A375 (cell line): ENCODE data around the gene NAA50. TPM values are rescaled to one million over a fixed set of nuclear protein-coding genes. Genes with fewer than 3 reads are reported as not detected.

ENCODE experiments used
- total RNA-seq: library from RNA; depleted of rRNA; stranded (reverse); fragments of >200 nt; shearing (Covaris generic); gene quantifications from 2 replicates; pipeline ENCODE4 v1.2.3, GENCODE V29; 2014; rRNA removed

Gene NAA50
- 233 and 355 TPM in 2 replicates for total RNA-seq

GRCh38 chr3:113745756-113746547, at the start of gene NAA50:
TSS of gene NAA50 (minus strand) at chr3:113746249. CDS start at chr3:113745949, 300 bp downstream.

GRCh38 chr3:113746548-113747282, 666 bp upstream of the NAA50 start, which contains the start of gene ATP6V1A:
TSS of gene ATP6V1A (plus strand) at chr3:113747035. CDS start at chr3:113778754, 31,719 bp downstream.

GRCh38 chr3:113695786-113696645, 50.0 kb downstream of the NAA50 start, which contains the start of gene USF3:
TSS of gene USF3 (minus strand) at chr3:113696642. CDS start at chr3:113674878, 21,764 bp downstream.

Other genes starting within 250 kb of the NAA50 start
- gene SPICE1, start 231.1 kb downstream of the NAA50 start, total RNA-seq = 22.1 and 29.6 TPM in 2 replicates
- gene SIDT1, start 213.7 kb downstream of the NAA50 start, total RNA-seq = not detected in 2 replicates
- 7.3 and 8.8 TPM in 2 replicates for gene USF3, start 49.6 kb downstream of the NAA50 start, total RNA-seq
- 29.4 and 34.7 TPM in 2 replicates for gene ATP6V1A, start 786 bp upstream of the NAA50 start, total RNA-seq
- gene GRAMD1C, start 92.5 kb upstream of the NAA50 start, total RNA-seq = 5.2 and 6.4 TPM in 2 replicates
- 3.3 and 3.4 TPM in 2 replicates for gene ZDHHC23, start 201.8 kb upstream of the NAA50 start, total RNA-seq